SJSA1 (cell line): ENCODE results near the gene FBLN7. TPM values are rescaled to one million over a fixed set of nuclear protein-coding genes. Genes with fewer than 3 reads are reported as not detected.

Experiments used
- DNase-seq, 2 experiments: peaks; one replicate each; pipeline ENCODE4 v3.0.0-alpha.2; 2015 to 2020; ENCODE audit warnings: low spot score in 2 of 2, low read depth in 1 of 2
- H3K27ac ChIP-seq: fragments of 250-450 bp; sonication (Bioruptor Pico); 2 replicates; pipeline ENCODE4 v1.5.1; 2020; ENCODE audit warnings: mild to moderate bottlenecking, moderate library complexity
- H3K27me3 ChIP-seq: fragments of 250-450 bp; sonication (Bioruptor Pico); replicated peaks from 2 replicates; pipeline ENCODE4 v1.5.1; 2020; ENCODE audit warnings: mild to moderate bottlenecking, moderate library complexity
- H3K36me3 ChIP-seq: fragments of 250-450 bp; sonication (Bioruptor Pico); 2 replicates; pipeline ENCODE4 v1.5.1; 2020; ENCODE audit warnings: mild to moderate bottlenecking
- H3K4me1 ChIP-seq: fragments of 250-450 bp; sonication (Bioruptor Pico); replicated peaks from 2 replicates; pipeline ENCODE4 v1.6.1; 2021; ENCODE audit warnings: mild to moderate bottlenecking
- H3K4me3 ChIP-seq: fragments of 250-450 bp; sonication (Bioruptor Pico); 2 replicates; pipeline ENCODE4 v1.5.1; 2020; ENCODE audit warnings: mild to moderate bottlenecking
- H3K9me3 ChIP-seq: fragments of 250-450 bp; sonication (Bioruptor Pico); replicated peaks from 2 replicates; pipeline ENCODE4 v1.5.1; 2020; ENCODE audit warnings: mild to moderate bottlenecking
- total RNA-seq: library from RNA; depleted of rRNA; stranded (reverse); fragments of >200 nt; shearing (Covaris generic); gene quantifications from 2 replicates; pipeline ENCODE4 v1.2.3, GENCODE V29; 2014; rRNA removed

The FBLN7 gene
- total RNA-seq, 1 experiment from 2014 or later, result not detected

GRCh38 chr2:112217854-112218253, 79.7 kb downstream of the FBLN7 start:
- no peaks in the 10 kb centered on the region for H3K27me3 ChIP-seq

DNA sequence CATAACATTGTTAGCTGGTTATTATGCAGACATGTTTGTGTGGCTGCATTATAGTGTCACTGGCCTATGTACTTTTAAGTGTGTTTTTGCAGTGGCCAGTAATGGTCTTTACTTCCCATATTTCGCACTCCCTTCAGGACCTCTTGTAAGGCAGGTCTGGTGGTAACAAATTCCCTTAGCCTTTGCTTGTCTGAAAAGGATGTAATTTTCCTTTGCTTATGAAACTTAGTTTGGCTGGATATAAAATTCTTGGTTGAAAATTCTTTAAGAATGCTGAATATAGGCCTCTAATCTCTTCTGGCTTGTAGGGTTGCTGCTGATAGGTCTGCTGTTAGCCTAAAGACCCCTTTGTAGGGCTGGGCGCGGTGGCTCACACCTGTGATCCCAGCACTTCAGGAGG, 82.0 kb downstream of the FBLN7 start:
- no peak for DNase-seq
- Histone ChIP-seq H3K36me3 (no peaks in the 10 kb centered on the region; the same call in 1 of the 2 replicates), H3K9me3 (0 out of 2 replicates have a peak, but pooled peaks cover 7% of the 10 kb centered on the region)

More at GRCh38 chr2:112217854-112218253, 79.7 kb downstream of the FBLN7 start:
- H3K4me3 ChIP-seq, result no peak overlapping the region
- DNase-seq, result no peak
- no peaks in the 10 kb centered on the region for H3K4me1 ChIP-seq
- no peaks in the 10 kb centered on the region; the same call in 1 of the 2 replicates for H3K36me3 ChIP-seq
- H3K9me3 ChIP-seq, result 0 out of 2 replicates have a peak, but pooled peaks cover 7% of the 10 kb centered on the region
- no peak overlapping the region for H3K27ac ChIP-seq

GRCh38 chr2:112220831-112221230, 82.6 kb downstream of the FBLN7 start:
- H3K27me3 ChIP-seq, result no peaks in the 10 kb centered on the region
- DNase-seq, result no peak
- H3K4me3 ChIP-seq, result no peak overlapping the region
- no peak overlapping the region for H3K27ac ChIP-seq
- H3K36me3 ChIP-seq, result no peaks in the 10 kb centered on the region; the same call in 1 of the 2 replicates
- 0 out of 2 replicates have a peak, but pooled peaks cover 7% of the 10 kb centered on the region for H3K9me3 ChIP-seq
- no peaks in the 10 kb centered on the region for H3K4me1 ChIP-seq

More for the DNA sequence above, 82.0 kb downstream of the FBLN7 start:
- Histone ChIP-seq H3K4me1 (no peaks in the 10 kb centered on the region), H3K27ac (no peak overlapping the region), H3K4me3 (no peak overlapping the region), H3K27me3 (no peaks in the 10 kb centered on the region)

DNA sequence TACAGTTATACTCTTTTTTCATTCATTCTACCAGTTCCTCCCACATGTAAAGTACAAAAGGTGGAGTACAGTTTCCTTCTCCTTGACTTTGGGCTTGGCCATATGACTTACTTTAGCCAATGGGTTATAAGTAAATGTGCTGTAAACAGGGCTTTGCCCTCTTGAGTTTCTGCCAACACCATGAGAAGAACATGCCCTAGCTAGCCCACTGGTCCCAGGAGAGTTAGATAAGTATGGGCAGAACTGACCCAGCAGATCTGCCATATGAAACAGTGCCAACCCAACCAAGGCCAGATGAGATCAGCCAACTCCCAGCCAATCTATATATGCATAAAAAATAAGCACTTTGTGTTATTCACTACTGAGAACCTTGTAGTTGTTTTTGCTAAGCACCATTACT, 91.2 kb downstream of the FBLN7 start:
- H3K9me3 ChIP-seq, result no peaks in the 10 kb centered on the region
- DNase-seq, result no peak
- H3K27me3 ChIP-seq, result no peaks in the 10 kb centered on the region
- no peaks in the 10 kb centered on the region for H3K4me1 ChIP-seq
- H3K36me3 ChIP-seq, result no peaks in the 10 kb centered on the region
- H3K4me3 ChIP-seq, result no peak overlapping the region
- H3K27ac ChIP-seq, result no peak overlapping the region

DNA sequence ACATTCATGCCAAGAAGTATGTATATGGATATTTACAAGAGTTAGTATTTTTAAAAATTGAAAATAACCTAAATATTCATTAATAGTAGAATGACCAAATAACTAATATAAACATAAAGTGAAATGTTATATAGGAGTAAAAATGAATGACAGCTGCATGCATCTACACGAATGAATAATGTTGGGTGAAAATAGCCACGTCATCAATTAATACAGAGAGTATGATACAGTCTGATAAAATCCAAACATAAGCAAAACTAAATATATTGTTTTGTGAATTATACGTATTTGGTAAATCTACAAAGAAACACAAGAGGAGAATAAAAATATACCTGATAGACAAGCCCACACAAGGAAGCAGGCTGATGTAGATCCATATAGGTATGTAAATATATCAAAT, 92.2 kb downstream of the FBLN7 start:
- DNase-seq, result no peak
- Histone ChIP-seq H3K27ac (no peak overlapping the region), H3K36me3 (no peaks in the 10 kb centered on the region), H3K4me3 (no peak overlapping the region), H3K4me1 (no peaks in the 10 kb centered on the region), H3K9me3 (no peaks in the 10 kb centered on the region), H3K27me3 (no peaks in the 10 kb centered on the region)

Other genes with a start within 250 kb of the FBLN7 start
- gene MERTK, start 239.8 kb upstream of the FBLN7 start, total RNA-seq, result not detected in 2 replicates
- 32.5 and 53.0 TPM in 2 replicates for gene TMEM87B, start 83.1 kb upstream of the FBLN7 start, total RNA-seq
- gene ZC3H8, start 116.7 kb downstream of the FBLN7 start, total RNA-seq, result 5.7 and 54.2 TPM in 2 replicates
- 0.69 and 5.6 TPM in 2 replicates for gene ZC3H6, start 137.2 kb downstream of the FBLN7 start, total RNA-seq